GM15510 (cell line): ENCODE results near the gene ARMH3.

Source experiments
- POLR2A ChIP-seq: IDR thresholded peaks from 3 replicates; pipeline ENCODE4 v1.6.1; 2011; ENCODE audit warnings: borderline replicate concordance; ENCODE audit not compliant: insufficient read length; ENCODE audit errors: extremely low read depth

Gene ARMH3

GRCh38 chr10:101841826-101842225 lies 214.1 kb downstream of the ARMH3 start:
- no peak for TF ChIP-seq POLR2A

- no peak for TF ChIP-seq POLR2A
Observed at GRCh38 chr10:101840741-101841453, 215.1 kb downstream of the ARMH3 start.

GRCh38 chr10:101840102-101840684 lies 215.8 kb downstream of the ARMH3 start:
- no peak for TF ChIP-seq POLR2A

- TF ChIP-seq POLR2A = no peak
Observed at GRCh38 chr10:101839416-101840063, 216.4 kb downstream of the ARMH3 start.

GRCh38 chr10:101839002-101839401 lies 217.0 kb downstream of the ARMH3 start:
- TF ChIP-seq POLR2A = no peak

- no peak for TF ChIP-seq POLR2A
Observed at GRCh38 chr10:101838416-101838970, 217.5 kb downstream of the ARMH3 start.

- TF ChIP-seq POLR2A = no peak
Observed at GRCh38 chr10:101837748-101838147, 218.2 kb downstream of the ARMH3 start.

- no peak for TF ChIP-seq POLR2A
Observed at GRCh38 chr10:101835362-101835761, 220.6 kb downstream of the ARMH3 start.

- no peak for TF ChIP-seq POLR2A
Observed at GRCh38 chr10:101834341-101834740, 221.6 kb downstream of the ARMH3 start.

GRCh38 chr10:101833466-101833865 lies 222.5 kb downstream of the ARMH3 start:
- no peak for TF ChIP-seq POLR2A

GRCh38 chr10:101832325-101832771 lies 223.6 kb downstream of the ARMH3 start:
- TF ChIP-seq POLR2A = no peak

GRCh38 chr10:101831169-101831811 lies 224.7 kb downstream of the ARMH3 start:
- TF ChIP-seq POLR2A = no peak

GRCh38 chr10:101830322-101831168 lies 225.4 kb downstream of the ARMH3 start:
- TF ChIP-seq POLR2A = peak; percentile 50

- no peak for TF ChIP-seq POLR2A
Observed at GRCh38 chr10:101829561-101830315, 226.2 kb downstream of the ARMH3 start.
